ENCODE measurements around the gene MAN1A2. TPM values are rescaled to one million over a fixed set of nuclear protein-coding genes. Genes with fewer than 3 reads are reported as not detected.

MAN1A2 gene
- total RNA-seq, 1 donor from 2014 or later: 39.4 TPM

GRCh38 chr1:117568999-117569398, 201.8 kb downstream of the MAN1A2 start:
- Mint-ChIP-seq H3K27me3 (ENCODE audit: low read depth) (no peaks in the 10 kb centered on the region), H3K4me3 (no peak overlapping the region), H3K9me3 (no peaks in the 10 kb centered on the region), H3K27ac (ENCODE audit: unreplicated experiment) (no peak overlapping the region), H3K36me3 (ENCODE audit: low read depth) (no peaks in the 10 kb centered on the region), H3K4me1 (peaks cover 14% of the 10 kb centered on the region)
- DNase-seq (ENCODE audit: low read depth, low spot score): no peak
- TF ChIP-seq CTCF (conservative IDR thresholded peaks at IDR 0.05): no peak

DNA sequence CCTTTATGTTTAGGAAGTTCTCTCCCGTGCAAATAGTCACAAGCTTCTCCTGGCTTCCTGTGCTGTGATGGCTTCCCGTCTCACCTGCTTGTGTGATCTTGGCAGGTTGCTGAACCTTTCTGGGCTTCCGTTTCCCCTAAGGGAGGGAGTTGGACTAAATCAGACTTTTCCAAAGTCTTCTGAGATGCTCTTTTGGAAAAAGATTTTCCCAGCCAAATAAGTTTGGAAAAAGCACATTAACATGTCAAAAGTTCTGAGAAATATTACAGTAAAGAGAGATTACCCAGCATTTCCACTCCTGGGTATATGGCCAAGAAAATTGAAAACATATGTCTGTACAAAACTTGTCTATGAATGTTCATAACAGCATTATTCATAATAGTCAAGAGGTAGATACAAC, 202.6 kb downstream of the MAN1A2 start:
- no peaks in the 10 kb centered on the region for H3K9me3 Mint-ChIP-seq
- no peak overlapping the region for H3K27ac Mint-ChIP-seq (ENCODE audit: unreplicated experiment)
- H3K36me3 Mint-ChIP-seq (ENCODE audit: low read depth): no peaks in the 10 kb centered on the region
- H3K27me3 Mint-ChIP-seq (ENCODE audit: low read depth): no peaks in the 10 kb centered on the region
- peaks cover 11% of the 10 kb centered on the region for H3K4me1 Mint-ChIP-seq
- DNase-seq (ENCODE audit: low read depth, low spot score): no peak
- no peak for TF ChIP-seq CTCF (conservative IDR thresholded peaks at IDR 0.05)
- no peak overlapping the region for H3K4me3 Mint-ChIP-seq

- no peak for TF ChIP-seq CTCF (conservative IDR thresholded peaks at IDR 0.05)
- Mint-ChIP-seq H3K4me1 (peaks cover 4% of the 10 kb centered on the region), H3K27me3 (ENCODE audit: low read depth) (no peaks in the 10 kb centered on the region), H3K27ac (ENCODE audit: unreplicated experiment) (no peak overlapping the region), H3K9me3 (no peaks in the 10 kb centered on the region), H3K4me3 (no peak overlapping the region), H3K36me3 (ENCODE audit: low read depth) (no peaks in the 10 kb centered on the region)
- DNase-seq (ENCODE audit: low read depth, low spot score): no peak
These were observed 203.8 kb downstream of the MAN1A2 start for GRCh38 chr1:117570988-117571409.

GRCh38 chr1:117571496-117571895, 204.2 kb downstream of the MAN1A2 start:
- TF ChIP-seq CTCF (conservative IDR thresholded peaks at IDR 0.05): no peak
- H3K4me1 Mint-ChIP-seq: peaks cover 4% of the 10 kb centered on the region
- no peaks in the 10 kb centered on the region for H3K9me3 Mint-ChIP-seq
- H3K36me3 Mint-ChIP-seq (ENCODE audit: low read depth): no peaks in the 10 kb centered on the region
- DNase-seq (ENCODE audit: low read depth, low spot score): no peak
- H3K27me3 Mint-ChIP-seq (ENCODE audit: low read depth): no peaks in the 10 kb centered on the region
- H3K27ac Mint-ChIP-seq (ENCODE audit: unreplicated experiment): no peak overlapping the region
- H3K4me3 Mint-ChIP-seq: no peak overlapping the region

GRCh38 chr1:117572546-117572945, 205.3 kb downstream of the MAN1A2 start:
- no peaks in the 10 kb centered on the region for H3K9me3 Mint-ChIP-seq
- no peaks in the 10 kb centered on the region for H3K36me3 Mint-ChIP-seq (ENCODE audit: low read depth)
- no peak overlapping the region for H3K4me3 Mint-ChIP-seq
- peak overlapping the region; percentile 4 for H3K27ac Mint-ChIP-seq (ENCODE audit: unreplicated experiment)
- DNase-seq (ENCODE audit: low read depth, low spot score): no peak
- H3K4me1 Mint-ChIP-seq: peaks cover 4% of the 10 kb centered on the region
- no peaks in the 10 kb centered on the region for H3K27me3 Mint-ChIP-seq (ENCODE audit: low read depth)
- no peak for TF ChIP-seq CTCF (conservative IDR thresholded peaks at IDR 0.05)

All from neural crest cell (in vitro differentiated cells).